Measurements from ENCODE around the gene WWC1. TPM values are rescaled to one million over a fixed set of nuclear protein-coding genes. Genes with fewer than 3 reads are reported as not detected.

Gene WWC1
- total and polyA plus RNA-seq, 9 of the 15 experiments (the other 6 are each of a cell fraction or from before 2014, with no cell fraction given), result under 0.01 to 0.54 (median 0.42) TPM; not detected in 6

DNA sequence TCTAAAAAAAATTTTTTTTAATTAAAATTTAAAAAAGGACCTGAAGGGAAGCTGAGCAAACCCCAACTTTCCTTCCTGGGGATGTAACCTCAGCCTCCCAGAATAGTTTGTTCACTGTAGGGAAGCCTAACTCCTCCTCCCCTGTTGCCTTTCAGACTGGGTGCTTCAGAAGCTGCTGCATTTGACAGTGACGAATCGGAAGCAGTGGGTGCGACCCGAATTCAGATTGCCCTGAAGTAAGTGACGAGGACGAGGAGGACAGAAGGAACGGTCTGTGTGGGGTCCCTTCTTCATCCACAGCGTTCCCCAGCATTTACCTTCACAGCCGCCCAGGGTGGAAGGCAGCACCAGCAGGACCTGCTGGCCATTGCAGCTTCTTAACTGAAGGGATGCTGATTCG is 137.1 kb downstream of the WWC1 start:
- Histone ChIP-seq H3K4me1 (replicated peaks in 1 of 2; ENCODE audit: control insufficient read depth in 2 of 2, insufficient read depth in 2 of 2, low read length in 2 of 2) (no peaks in the 10 kb centered on the region), H4K20me1 (replicated peaks; ENCODE audit: control insufficient read depth, insufficient read depth, low read length) (no peaks in the 10 kb centered on the region), H3K27ac (ENCODE audit: extremely low read depth, low read depth, low read length) (no peak overlapping the region), H3K79me2 (ENCODE audit: control insufficient read depth, insufficient read depth, low read length) (no peaks in the 10 kb centered on the region), H3K4me2 (ENCODE audit: insufficient read depth, low read length) (no peak overlapping the region), H2AFZ (ENCODE audit: low read depth, low read length) (no peak overlapping the region), H3K9me1 (ENCODE audit: control insufficient read depth, insufficient read depth, low read length) (no peaks in the 10 kb centered on the region), H3K9me3 (replicated peaks; ENCODE audit: control insufficient read depth, insufficient read depth, low read depth, low read length) (no peaks in the 10 kb centered on the region), H3K36me3 (ENCODE audit: control insufficient read depth, insufficient read depth, low read length) (no peaks in the 10 kb centered on the region), H3K27me3 (ENCODE audit: control insufficient read depth in 2 of 2, insufficient read depth in 2 of 2, low read length in 2 of 2) (peaks cover 3 to 40% of the 10 kb centered on the region in 2 experiments; a peak in 2 of 5 replicates), H3K9ac (ENCODE audit: insufficient read depth in 1 of 2, low read depth in 2 of 2, low read length in 2 of 2) (no peak overlapping the region), H3K4me3 (no peak overlapping the region)
- in situ Hi-C loops (cut with MboI), result no loop called here
- FAIRE-seq, result no peak
- intact Hi-C loops (cut with micrococcal nuclease), result loop anchor here (10.0 kb wide), 1 partner anchor 164 kb away; no protein-coding TSS in a partner anchor
- no peak for ATAC-seq
- ChIA-PET POLR2A (no interaction called here), CTCF (ENCODE audit: low intra/inter-chr PET ratio) (no interaction called here)
- WGBS (ENCODE audit: insufficient coverage, low coverage, missing lambda C conversion rate), result under 1% methylated on average over 10 of the region's 10 CpGs
- TF ChIP-seq MNT (conservative IDR thresholded peaks at IDR 0.05) (no peak), ZNF263 (CRISPR knock-in tag; IDR thresholded peaks at IDR 0.05; ENCODE audit: borderline replicate concordance) (no peak), YY1 (IDR thresholded peaks at IDR 0.05; ENCODE audit: borderline replicate concordance in 1 of 3, control insufficient read depth in 1 of 3, extremely low read depth in 1 of 3, insufficient read depth in 3 of 3, insufficient read length in 1 of 3, insufficient replicate concordance in 2 of 3, low read depth in 1 of 3, low read length in 2 of 3) (no peak), CREBBP (IDR thresholded peaks at IDR 0.05; ENCODE audit: low read depth, low read length) (no peak), ILK (tag; IDR thresholded peaks at IDR 0.05; ENCODE audit: borderline replicate concordance, low read depth) (no peak), TAL1 (IDR thresholded peaks at IDR 0.05) (no peak)
- TF ChIP-seq, protein P1, sequence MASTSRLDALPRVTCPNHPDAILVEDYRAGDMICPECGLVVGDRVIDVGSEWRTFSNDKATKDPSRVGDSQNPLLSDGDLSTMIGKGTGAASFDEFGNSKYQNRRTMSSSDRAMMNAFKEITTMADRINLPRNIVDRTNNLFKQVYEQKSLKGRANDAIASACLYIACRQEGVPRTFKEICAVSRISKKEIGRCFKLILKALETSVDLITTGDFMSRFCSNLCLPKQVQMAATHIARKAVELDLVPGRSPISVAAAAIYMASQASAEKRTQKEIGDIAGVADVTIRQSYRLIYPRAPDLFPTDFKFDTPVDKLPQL (IDR thresholded peaks at IDR 0.05; ENCODE audit: extremely low read depth, insufficient read length), result no peak
- TF ChIP-seq, protein P2, sequence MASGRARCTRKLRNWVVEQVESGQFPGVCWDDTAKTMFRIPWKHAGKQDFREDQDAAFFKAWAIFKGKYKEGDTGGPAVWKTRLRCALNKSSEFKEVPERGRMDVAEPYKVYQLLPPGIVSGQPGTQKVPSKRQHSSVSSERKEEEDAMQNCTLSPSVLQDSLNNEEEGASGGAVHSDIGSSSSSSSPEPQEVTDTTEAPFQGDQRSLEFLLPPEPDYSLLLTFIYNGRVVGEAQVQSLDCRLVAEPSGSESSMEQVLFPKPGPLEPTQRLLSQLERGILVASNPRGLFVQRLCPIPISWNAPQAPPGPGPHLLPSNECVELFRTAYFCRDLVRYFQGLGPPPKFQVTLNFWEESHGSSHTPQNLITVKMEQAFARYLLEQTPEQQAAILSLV (tag; IDR thresholded peaks at IDR 0.05), result no peak
- BruUV-seq (replicated peaks), result no TSS peak
- no peak for DNase-seq (ENCODE audit: extremely low read depth in 1 of 4, low spot score in 3 of 4)

Data from K562 (cell line).